NCI-H2029 (cell line): Measurements from ENCODE around the gene ATP6V1G2.

ENCODE experiments used
- DNase-seq: peaks from one replicate; lab custom pipeline; 2025; lab: John Stamatoyannopoulos, UW

ATP6V1G2 gene

GRCh38 chr6:31547727-31548543 is 1.5 kb upstream of the ATP6V1G2 start:
- DNase-seq, result no peak

DNA sequence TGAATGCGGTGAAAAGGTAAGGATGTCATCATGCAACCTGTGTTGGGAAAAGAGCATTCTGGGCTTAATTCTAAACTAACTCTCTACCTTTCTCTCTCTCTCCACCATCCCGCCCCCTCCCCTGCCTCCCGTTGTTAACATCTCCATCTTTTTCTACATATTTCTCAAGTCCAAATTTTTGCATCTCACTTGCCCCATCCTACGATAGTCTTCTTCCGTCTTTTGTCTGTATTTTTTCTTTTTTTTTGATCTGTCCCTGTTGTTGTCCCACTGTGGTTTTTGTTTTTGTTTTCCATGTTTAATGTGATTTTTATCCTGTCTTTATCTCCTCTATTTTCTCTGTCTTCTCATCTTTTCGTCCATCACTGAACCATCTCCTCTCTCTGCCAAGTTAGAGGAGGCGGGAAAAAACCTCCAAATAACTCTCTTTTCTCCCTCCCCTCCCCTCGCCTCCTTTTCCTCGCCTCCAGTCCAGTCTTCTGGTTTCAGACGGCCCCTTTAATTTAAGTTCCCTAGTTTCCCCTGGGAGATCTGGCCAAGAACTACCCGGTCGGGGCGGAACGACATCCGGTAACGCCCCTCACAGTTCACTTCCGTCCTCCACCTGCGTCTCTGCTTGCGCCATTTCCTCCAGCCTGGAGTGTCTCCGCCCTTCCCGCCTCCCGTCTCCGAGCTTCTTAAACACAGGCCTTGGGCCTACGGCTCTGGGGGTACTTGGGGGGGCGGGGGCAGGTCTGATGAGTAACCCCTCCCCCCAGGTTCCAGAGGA is 734 bp upstream of the ATP6V1G2 start, which contains the start of gene NFKBIL1:
Gene NFKBIL1 (plus strand): TSS at position 651 of the 769 bp plus-strand sequence. CDS start 87 bp downstream, at position 738.
- DNase-seq, result peak; percentile 90

- DNase-seq, result no peak
Observed at GRCh38 chr6:31545291-31545690, 1.1 kb downstream of the ATP6V1G2 start.

GRCh38 chr6:31544676-31545075 is 1.7 kb downstream of the ATP6V1G2 start:
- DNase-seq, result no peak

DNA sequence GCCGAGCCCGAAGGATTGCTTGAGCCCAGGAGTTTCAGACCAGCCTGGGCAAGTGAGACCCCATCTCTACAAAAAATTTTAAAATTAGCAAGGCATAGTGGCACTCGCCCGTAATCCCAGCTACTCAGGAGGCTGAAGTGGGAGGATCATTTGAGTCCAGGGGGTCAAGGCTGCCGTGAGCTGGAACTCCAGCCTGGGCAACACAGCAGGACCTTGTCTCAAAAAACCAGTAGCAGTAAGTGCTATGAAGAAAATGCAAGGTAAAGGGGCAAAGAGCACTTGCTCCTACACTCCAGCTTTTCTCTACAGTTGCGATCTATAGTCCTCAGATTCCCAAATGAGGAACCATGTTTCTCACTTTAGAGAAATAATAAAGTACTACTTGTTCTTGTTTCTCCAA is 2.8 kb downstream of the ATP6V1G2 start:
- DNase-seq, result no peak

DNA sequence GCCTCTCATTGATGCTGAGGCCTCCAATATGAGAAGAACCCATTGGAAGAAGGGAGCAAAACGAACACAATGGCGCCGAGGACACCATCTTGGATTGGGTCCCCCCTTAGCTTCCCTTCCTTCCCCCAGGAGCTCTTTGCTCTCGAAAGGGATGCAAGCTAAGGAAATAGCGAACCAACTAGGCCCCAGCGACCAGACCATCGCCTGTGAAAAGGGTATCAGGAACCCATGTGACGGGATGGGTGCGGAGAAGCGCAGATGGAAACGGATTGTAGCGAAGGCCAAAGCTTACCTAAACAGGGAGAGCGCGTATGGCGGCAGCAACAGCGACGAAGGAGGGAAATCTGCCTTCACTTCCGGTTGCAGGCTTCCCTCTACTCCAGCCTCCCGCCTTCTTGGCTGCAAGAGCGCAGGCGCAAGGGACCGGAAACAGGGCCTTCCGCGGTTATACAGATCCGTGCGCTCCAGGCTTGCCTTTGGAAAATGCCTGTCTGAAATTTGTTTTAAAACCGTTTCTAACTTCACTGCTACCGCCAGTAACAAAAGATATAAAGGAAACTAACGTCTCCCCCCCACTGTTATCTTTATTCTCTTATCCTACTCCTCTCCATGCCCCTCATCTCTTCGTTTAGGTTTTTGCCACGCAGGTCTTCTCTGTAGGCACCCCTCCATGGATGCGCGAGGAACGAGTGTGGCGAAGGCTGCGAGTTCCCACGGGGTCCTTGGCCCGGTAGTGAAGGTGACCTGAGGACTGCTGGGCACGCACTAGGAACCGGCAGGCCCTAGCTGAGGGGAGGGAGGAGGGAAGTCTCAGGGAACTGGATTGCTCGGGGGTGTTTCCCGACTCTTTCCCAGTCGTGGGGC is 4.5 kb downstream of the ATP6V1G2 start, which contains the start of gene DDX39B:
Gene DDX39B (minus strand): TSS at position 346 of the 864 bp plus-strand sequence. CDS start 1,471 bp downstream, outside the sequence.
- peak; percentile 97 for DNase-seq

DNA sequence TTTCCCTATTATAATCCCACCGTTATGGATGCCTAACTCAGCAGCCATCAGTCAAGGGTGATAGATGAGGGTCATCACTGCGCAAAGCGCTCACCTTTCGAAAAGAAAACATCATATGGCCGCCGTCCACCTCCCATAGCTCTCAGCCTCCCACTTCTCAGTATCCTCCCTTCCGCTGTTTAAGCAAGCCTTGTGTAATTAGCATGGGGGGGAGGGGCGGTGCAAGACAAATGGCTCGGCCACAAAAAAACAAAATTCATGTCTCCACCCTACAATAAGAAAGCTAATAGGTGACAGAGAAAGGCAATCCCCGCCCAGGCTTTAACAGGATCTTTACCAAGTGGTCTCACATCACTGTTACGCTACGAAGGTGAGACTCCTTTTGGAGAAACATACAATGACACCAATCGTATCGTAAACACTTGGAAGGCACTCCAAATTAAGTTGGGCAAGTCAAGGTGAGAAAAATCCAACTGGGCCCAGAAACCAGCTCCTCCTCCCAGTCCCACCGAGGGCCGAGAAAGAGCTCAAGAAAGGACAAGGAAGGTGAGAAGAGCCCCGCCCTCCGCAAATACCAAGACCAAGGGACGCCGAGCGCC is 5.2 kb downstream of the ATP6V1G2 start:
- peak; percentile 76 for DNase-seq

GRCh38 chr6:31540640-31541039 is 5.8 kb downstream of the ATP6V1G2 start:
- no peak for DNase-seq

DNA sequence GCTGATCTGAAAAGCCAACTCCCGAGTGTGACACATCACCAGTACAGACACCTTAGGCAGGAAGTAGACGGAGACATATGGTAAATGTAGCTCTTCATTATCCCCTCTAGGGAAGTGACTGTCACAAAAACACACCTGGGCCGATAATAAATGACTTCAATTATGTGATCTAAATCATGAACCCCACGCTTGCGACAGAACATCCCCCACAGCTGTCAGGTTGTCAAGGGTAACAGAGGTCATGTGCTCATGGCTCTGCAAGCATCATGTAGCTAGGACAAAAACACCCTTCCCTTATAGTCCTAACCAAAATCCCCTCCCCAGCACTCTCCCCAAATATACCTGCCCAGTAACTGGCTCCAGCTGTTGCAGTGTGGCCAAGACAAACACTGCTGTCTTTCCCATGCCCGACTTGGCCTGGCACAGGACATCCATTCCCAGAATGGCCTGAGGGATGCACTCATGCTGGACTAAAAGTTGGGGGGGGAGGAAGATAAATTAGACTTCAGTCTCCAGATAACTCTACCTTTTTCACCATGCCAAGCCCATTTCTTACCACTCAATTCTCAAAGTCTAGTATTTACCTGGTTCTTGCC is 7.5 kb downstream of the ATP6V1G2 start:
- DNase-seq, result no peak

DNA sequence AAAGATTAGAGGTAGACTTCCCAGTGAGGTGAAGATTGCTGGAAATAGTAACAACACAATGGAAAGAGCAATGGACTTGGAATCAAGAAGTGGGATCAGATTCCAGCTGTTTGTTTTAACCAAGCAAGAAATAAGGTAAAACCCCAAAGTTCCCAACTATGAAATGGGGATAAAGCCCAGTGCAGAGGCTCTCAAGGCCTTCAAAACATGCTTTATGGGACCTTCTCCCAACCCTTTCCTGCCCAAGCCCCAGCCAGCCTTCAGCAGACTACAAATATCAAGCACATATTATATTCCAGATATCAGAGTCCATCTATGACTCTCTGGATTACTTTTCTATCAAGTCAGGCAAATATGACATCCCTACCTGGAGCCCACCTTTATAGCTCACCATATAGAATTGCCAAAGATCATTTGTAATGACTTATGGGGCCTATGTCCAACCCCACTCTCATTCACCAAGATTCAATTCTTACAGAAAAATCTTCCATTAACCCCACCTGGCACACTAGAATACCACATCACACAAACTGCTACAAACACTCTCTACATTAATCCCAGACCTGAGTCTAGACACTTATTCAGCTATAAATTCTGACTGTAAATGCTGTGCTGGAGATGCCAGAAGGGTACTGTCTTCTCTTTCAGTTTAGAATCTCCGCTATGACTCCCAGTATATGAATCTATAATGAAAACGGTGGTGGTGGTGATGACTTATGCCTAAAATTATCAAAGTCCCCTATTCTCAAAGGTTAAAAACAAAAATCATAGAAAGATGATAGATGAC is 10.7 kb downstream of the ATP6V1G2 start:
- DNase-seq, result no peak

DNA sequence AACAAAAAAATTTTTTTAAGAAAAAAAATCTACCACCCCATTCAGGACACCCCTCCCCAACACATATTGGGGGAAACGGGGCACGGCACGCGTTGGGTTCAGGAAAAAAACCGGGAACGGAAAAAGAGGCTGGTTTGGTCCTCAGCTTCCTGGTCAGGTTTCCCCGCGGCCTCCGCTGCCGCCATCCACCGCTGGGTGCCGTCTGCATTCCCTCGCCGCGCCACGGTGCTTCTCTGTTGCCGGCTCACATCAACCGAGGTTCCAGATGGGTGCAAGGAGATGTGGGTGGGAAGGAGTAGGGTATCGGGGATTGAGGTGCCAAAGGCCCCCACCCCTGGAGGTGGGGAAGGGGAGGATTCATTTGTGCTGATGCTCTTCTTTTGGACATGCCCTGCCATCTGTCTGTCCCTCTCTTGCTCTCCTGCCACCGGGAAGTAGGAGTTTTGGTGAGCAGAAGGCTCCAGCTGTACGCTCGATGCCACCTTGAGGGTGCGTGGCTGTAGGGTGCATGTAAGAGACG is 11.8 kb downstream of the ATP6V1G2 start:
- no peak for DNase-seq

GRCh38 chr6:31534011-31534410 is 12.4 kb downstream of the ATP6V1G2 start:
- no peak for DNase-seq

- no peak for DNase-seq
Observed at GRCh38 chr6:31533455-31533841, 13.0 kb downstream of the ATP6V1G2 start.

GRCh38 chr6:31532644-31533454 is 13.6 kb downstream of the ATP6V1G2 start:
- no peak for DNase-seq

DNA sequence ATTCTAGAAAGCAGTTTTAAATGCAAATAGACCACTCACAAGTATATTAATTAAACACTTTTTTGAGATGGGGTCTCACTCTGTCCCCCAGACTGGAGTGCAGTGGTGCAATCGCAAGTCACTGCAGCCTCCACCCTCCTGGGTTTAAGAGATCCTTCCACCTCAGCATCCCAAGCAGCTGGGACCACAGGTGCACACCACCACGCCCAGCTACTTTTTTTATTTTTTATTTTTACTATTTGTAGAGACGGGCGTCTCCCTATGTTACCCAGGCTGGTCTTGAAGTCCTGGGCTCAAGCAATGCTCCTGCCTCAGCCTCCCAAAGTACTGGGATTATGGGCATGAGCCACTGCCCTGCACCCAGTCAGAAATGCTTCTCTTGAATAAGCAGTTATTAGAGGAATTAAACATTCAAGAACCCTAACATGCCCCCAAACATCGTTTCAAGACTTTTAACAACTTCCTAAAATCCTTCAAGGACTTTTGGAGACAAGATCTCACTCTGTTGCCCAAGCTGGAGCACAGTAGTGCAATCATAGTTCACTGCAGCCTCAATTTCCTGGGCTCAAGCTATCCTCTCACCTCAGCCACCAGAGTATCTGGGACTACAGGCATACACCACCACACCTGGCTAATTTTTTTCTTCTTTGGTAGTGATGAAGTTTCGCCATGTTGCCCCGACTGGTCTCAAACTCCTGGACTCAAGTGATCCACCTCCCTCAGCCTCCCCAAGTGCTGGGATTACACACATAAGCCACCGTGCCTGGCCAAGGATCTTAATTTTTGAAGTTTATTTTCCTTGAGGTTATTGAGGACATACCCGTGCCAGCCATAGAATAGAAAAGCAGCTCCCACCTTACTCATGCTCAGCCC is 14.4 kb downstream of the ATP6V1G2 start:
- no peak for DNase-seq

DNA sequence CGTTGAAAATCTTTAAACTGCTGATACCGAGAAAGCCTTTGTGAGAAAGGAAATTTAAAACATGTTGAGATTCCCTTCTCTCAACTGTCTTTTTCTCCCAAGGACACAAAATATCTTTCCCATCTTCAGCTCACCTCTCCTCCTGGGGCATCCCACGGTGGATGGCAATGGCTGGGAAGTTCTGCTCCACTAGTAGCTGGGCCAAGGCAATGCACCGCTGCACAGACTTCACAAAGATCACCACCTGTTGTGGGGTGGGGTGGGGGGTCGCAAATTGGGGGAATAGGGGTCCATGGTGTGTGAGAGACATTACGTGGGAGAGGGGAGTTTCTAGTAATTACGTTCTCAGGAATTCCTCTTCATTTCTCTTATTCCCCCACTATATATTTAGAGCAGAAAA is 15.2 kb downstream of the ATP6V1G2 start:
- no peak for DNase-seq

DNA sequence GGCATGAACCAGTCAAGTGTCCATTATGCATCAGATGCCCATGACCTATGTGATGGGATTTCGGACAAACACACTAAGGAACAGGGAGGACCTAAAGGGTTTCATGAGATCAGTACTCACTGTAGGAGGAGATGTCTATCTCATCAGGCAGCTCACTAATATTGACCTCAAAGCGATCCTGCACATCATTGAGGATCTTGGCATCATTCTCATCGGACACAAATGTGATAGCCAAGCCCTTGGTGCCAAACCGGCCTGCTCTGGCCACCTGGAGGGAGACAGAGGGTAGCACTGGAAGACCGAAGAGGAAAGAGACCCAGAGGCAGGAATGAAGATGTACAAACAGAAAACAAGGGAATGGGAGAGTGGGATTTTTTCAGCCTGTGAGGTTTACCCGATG is 15.7 kb downstream of the ATP6V1G2 start:
- DNase-seq, result no peak
